ENCODE data around the gene STK38L. TPM values are rescaled to one million over a fixed set of nuclear protein-coding genes. Genes with fewer than 3 reads are reported as not detected.

Gene STK38L
- total and polyA plus RNA-seq, 2 experiments from 2014 or later, result 16.8 to 19.9 TPM

GRCh38 chr12:27201169-27201568 lies 42.9 kb upstream of the STK38L start:
- WGBS, 2 experiments (ENCODE audit: low coverage in 1 of 2, low lambda C conversion rate in 2 of 2, missing lambda C conversion rate in 2 of 2), result 19 to 31% methylated on average over 1 of the region's 1 CpG
- TF ChIP-seq EZH2 (IDR thresholded peaks at IDR 0.05; ENCODE audit: insufficient read depth, poor library complexity, severe bottlenecking) (no peak), EZH2phosphoT487 (IDR thresholded peaks at IDR 0.05; ENCODE audit: insufficient read depth, low read depth) (no peak)

GRCh38 chr12:27206801-27207502 lies 37.1 kb upstream of the STK38L start:
- H4K20me1 ChIP-seq (ENCODE audit: insufficient read depth), result no peaks in the 10 kb centered on the region
- no peaks in the 10 kb centered on the region for H3K79me2 ChIP-seq (ENCODE audit: insufficient read depth)
- H3K36me3 ChIP-seq (ENCODE audit: low read depth), result no peaks in the 10 kb centered on the region
- no peaks in the 10 kb centered on the region for H3F3A ChIP-seq (ENCODE audit: insufficient read depth)
- in situ Hi-C loops (cut with MboI), result no loop called here
- H3K9me3 ChIP-seq (ENCODE audit: low read depth), result no peaks in the 10 kb centered on the region
- no peak overlapping the region for H3K9ac ChIP-seq
- no peak overlapping the region for H3K4me3 ChIP-seq
- no peak for DNase-seq
- TF ChIP-seq EZH2 (IDR thresholded peaks at IDR 0.05; ENCODE audit: insufficient read depth, poor library complexity, severe bottlenecking), result no peak
- no peak for TF ChIP-seq EZH2phosphoT487 (IDR thresholded peaks at IDR 0.05; ENCODE audit: insufficient read depth, low read depth)
- no peaks in the 10 kb centered on the region for H3K4me1 ChIP-seq (ENCODE audit: insufficient read depth)
- H3K27me3 ChIP-seq (replicated peaks; ENCODE audit: insufficient read depth), result no peaks in the 10 kb centered on the region
- H3K4me2 ChIP-seq (ENCODE audit: unreplicated experiment), result no peak overlapping the region
- H3K9me2 ChIP-seq (ENCODE audit: insufficient read depth), result no peaks in the 10 kb centered on the region
- H3K27ac ChIP-seq, result no peak overlapping the region
- H2AFZ ChIP-seq, result no peak overlapping the region
- WGBS, 2 experiments (ENCODE audit: low coverage in 1 of 2, low lambda C conversion rate in 2 of 2, missing lambda C conversion rate in 2 of 2), result 94 to 100% methylated on average over 1 of the region's 1 CpG

More at GRCh38 chr12:27201169-27201568, 42.9 kb upstream of the STK38L start:
- Histone ChIP-seq H3F3A (ENCODE audit: insufficient read depth) (no peaks in the 10 kb centered on the region), H3K4me3 (no peak overlapping the region), H3K4me1 (ENCODE audit: insufficient read depth) (peaks cover 11% of the 10 kb centered on the region; the same call in 1 of the 2 replicates), H3K9me3 (ENCODE audit: low read depth) (no peaks in the 10 kb centered on the region), H3K4me2 (ENCODE audit: unreplicated experiment) (no peak overlapping the region), H3K79me2 (ENCODE audit: insufficient read depth) (no peaks in the 10 kb centered on the region), H3K27me3 (replicated peaks; ENCODE audit: insufficient read depth) (no peaks in the 10 kb centered on the region), H3K9me2 (ENCODE audit: insufficient read depth) (no peaks in the 10 kb centered on the region), H4K20me1 (ENCODE audit: insufficient read depth) (no peaks in the 10 kb centered on the region), H3K36me3 (ENCODE audit: low read depth) (no peaks in the 10 kb centered on the region), H3K27ac (no peak overlapping the region), H2AFZ (no peak overlapping the region), H3K9ac (no peak overlapping the region)
- DNase-seq, result no peak
- in situ Hi-C loops (cut with MboI), result no loop called here

DNA sequence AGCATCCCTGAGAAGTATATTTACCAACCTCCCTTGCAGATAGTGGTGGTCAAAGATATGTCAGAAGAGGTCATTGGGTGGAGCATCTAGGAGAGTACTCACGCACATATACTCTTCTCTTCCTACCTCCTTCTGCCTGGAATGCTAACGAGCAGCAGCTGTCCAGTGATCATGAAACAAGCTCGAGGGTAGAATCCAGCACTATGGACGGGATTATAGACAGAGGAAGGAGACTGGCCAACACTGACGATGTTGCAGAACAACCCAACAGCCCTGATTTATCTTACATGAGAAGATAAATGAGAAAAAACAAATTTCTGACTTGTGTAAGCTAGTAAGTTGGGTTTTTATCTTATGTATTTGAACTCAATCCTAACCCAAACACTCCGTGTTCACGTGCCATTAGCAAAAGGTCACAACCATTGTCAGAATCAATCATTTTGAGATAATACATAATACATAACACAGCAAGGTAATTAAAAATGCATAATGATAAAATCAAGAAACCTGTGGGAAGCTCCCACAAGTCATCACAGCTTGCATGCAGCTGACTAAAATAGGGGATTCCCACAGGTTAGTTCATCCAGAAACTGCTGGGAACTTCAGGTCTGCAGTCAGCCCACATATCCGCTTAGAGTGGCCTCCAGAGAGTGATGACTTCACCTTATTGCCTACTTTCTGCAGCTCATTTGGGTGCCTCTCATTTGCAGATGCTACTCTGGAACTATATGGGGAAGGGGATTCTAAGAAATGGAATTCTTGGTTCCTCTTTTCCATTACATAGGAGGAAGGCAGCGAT lies 36.3 kb upstream of the STK38L start:
- Histone ChIP-seq H3K36me3 (ENCODE audit: low read depth) (no peaks in the 10 kb centered on the region), H3K9ac (no peak overlapping the region), H3K79me2 (ENCODE audit: insufficient read depth) (no peaks in the 10 kb centered on the region), H3K27me3 (replicated peaks; ENCODE audit: insufficient read depth) (no peaks in the 10 kb centered on the region), H4K20me1 (ENCODE audit: insufficient read depth) (no peaks in the 10 kb centered on the region), H3F3A (ENCODE audit: insufficient read depth) (no peaks in the 10 kb centered on the region), H3K9me3 (ENCODE audit: low read depth) (no peaks in the 10 kb centered on the region), H3K4me3 (no peak overlapping the region), H3K27ac (no peak overlapping the region), H3K4me1 (ENCODE audit: insufficient read depth) (no peaks in the 10 kb centered on the region), H3K4me2 (ENCODE audit: unreplicated experiment) (no peak overlapping the region), H3K9me2 (ENCODE audit: insufficient read depth) (no peaks in the 10 kb centered on the region), H2AFZ (no peak overlapping the region)
- WGBS, 2 experiments (ENCODE audit: low coverage in 1 of 2, low lambda C conversion rate in 2 of 2, missing lambda C conversion rate in 2 of 2), result 44 to 48% methylated on average over 9 of the region's 9 CpGs
- no peak for DNase-seq
- in situ Hi-C loops (cut with MboI), result no loop called here
- TF ChIP-seq EZH2phosphoT487 (IDR thresholded peaks at IDR 0.05; ENCODE audit: insufficient read depth, low read depth) (no peak), EZH2 (IDR thresholded peaks at IDR 0.05; ENCODE audit: insufficient read depth, poor library complexity, severe bottlenecking) (no peak)

GRCh38 chr12:27208414-27208750 lies 35.7 kb upstream of the STK38L start:
- H2AFZ ChIP-seq, result no peak overlapping the region
- H3K9me2 ChIP-seq (ENCODE audit: insufficient read depth), result no peaks in the 10 kb centered on the region
- H3K36me3 ChIP-seq (ENCODE audit: low read depth), result no peaks in the 10 kb centered on the region
- H3F3A ChIP-seq (ENCODE audit: insufficient read depth), result no peaks in the 10 kb centered on the region
- H3K9ac ChIP-seq, result no peak overlapping the region
- no peak overlapping the region for H3K27ac ChIP-seq
- WGBS, 2 experiments (ENCODE audit: low coverage in 1 of 2, low lambda C conversion rate in 2 of 2, missing lambda C conversion rate in 2 of 2), result 76 to 80% methylated on average over 2 of the region's 2 CpGs
- H3K4me1 ChIP-seq (ENCODE audit: insufficient read depth), result no peaks in the 10 kb centered on the region
- DNase-seq, result no peak
- no peaks in the 10 kb centered on the region for H4K20me1 ChIP-seq (ENCODE audit: insufficient read depth)
- no peaks in the 10 kb centered on the region for H3K79me2 ChIP-seq (ENCODE audit: insufficient read depth)
- no peaks in the 10 kb centered on the region for H3K27me3 ChIP-seq (replicated peaks; ENCODE audit: insufficient read depth)
- H3K4me2 ChIP-seq (ENCODE audit: unreplicated experiment), result no peak overlapping the region
- no peak for TF ChIP-seq EZH2phosphoT487 (IDR thresholded peaks at IDR 0.05; ENCODE audit: insufficient read depth, low read depth)
- TF ChIP-seq EZH2 (IDR thresholded peaks at IDR 0.05; ENCODE audit: insufficient read depth, poor library complexity, severe bottlenecking), result no peak
- H3K4me3 ChIP-seq, result no peak overlapping the region
- H3K9me3 ChIP-seq (ENCODE audit: low read depth), result no peaks in the 10 kb centered on the region
- in situ Hi-C loops (cut with MboI), result no loop called here

Measured in GM23248 (cell line).